Peyer's patch (tissue), 4 donors: ENCODE results near the gene KCNN3. TPM values are rescaled to one million over a fixed set of nuclear protein-coding genes. Genes with fewer than 3 reads are reported as not detected.

ENCODE experiments used
- DNase-seq, 3 donors: peaks; one replicate each; pipeline ENCODE4 v3.0.0-alpha.2; 2017 to 2019
- H3K27ac ChIP-seq, 4 donors: fragments of 200-600 bp; sonication (generic); one replicate each; pipeline ENCODE4 v1.5.1; 2016 to 2019
- H3K27me3 ChIP-seq, 2 donors: fragments of 200-600 bp; sonication (generic); one replicate each; pipeline ENCODE4 v1.5.1; 2019
- H3K36me3 ChIP-seq, 3 donors: fragments of 200-600 bp; sonication (generic); one replicate each; pipeline ENCODE4 v1.5.1; 2016 to 2019
- H3K4me1 ChIP-seq, 4 donors: fragments of 200-600 bp; sonication (generic); one replicate each; pipeline ENCODE4 v1.5.1; 2016 to 2019
- H3K4me3 ChIP-seq, 4 donors: fragments of 200-600 bp; sonication (generic); 1 replicate in 3 of 4; 2 replicates in 1 of 4; pipeline ENCODE4 v1.5.1; 2016 to 2019; ENCODE audit warnings: mild to moderate bottlenecking in 1 of 4
- H3K9me3 ChIP-seq, 4 donors: fragments of 200-600 bp; sonication (generic); one replicate each; pipeline ENCODE4 v1.5.1; 2016 to 2019; ENCODE audit warnings: mild to moderate bottlenecking in 1 of 4
- CTCF ChIP-seq, 6 experiments: fragments of 450-650 bp in 4 of 6; fragments of 200-600 bp in 2 of 6; sonication (generic) in 1 of 6; IDR thresholded peaks; one replicate each; pipeline ENCODE4 v1.5.1; 2017 to 2019; ENCODE audit warnings: antibody characterized with exemption in 6 of 6, mild to moderate bottlenecking in 3 of 6, moderate library complexity in 1 of 6
- POLR2A ChIP-seq, 2 donors: fragments of 450-650 bp; IDR thresholded peaks; one replicate each; pipeline ENCODE4 v1.5.1; 2017; ENCODE audit warnings: antibody characterized with exemption in 2 of 2, mild to moderate bottlenecking in 2 of 2, moderate library complexity in 2 of 2
- total RNA-seq, 4 donors: library from RNA; depleted of rRNA; stranded (reverse); fragments of >200 nt; gene quantifications; one replicate each; pipeline ENCODE4 v1.1.0, GENCODE V29; 2016

KCNN3 gene
- total RNA-seq, 4 donors from 2014 or later, result 0.85 to 1.7 (median 1.2) TPM

GRCh38 chr1:154715385-154715784 lies 154.7 kb downstream of the KCNN3 start:
- H3K27me3 ChIP-seq, result no peaks in the 10 kb centered on the region
- no peak for DNase-seq
- H3K4me3 ChIP-seq, result no peak overlapping the region
- H3K4me1 ChIP-seq, result no peaks in the 10 kb centered on the region
- TF ChIP-seq CTCF (IDR thresholded peaks at IDR 0.05) (no peak), POLR2A (IDR thresholded peaks at IDR 0.05) (no peak)
- no peak overlapping the region for H3K27ac ChIP-seq
- H3K9me3 ChIP-seq, result no peaks in the 10 kb centered on the region
- H3K36me3 ChIP-seq, result no peaks in the 10 kb centered on the region

- no peak overlapping the region for H3K27ac ChIP-seq
- TF ChIP-seq CTCF (IDR thresholded peaks at IDR 0.05), result no peak
- TF ChIP-seq POLR2A (IDR thresholded peaks at IDR 0.05), result no peak
- DNase-seq, result no peak
- H3K4me1 ChIP-seq, result no peaks in the 10 kb centered on the region
- H3K9me3 ChIP-seq, result no peaks in the 10 kb centered on the region
- H3K27me3 ChIP-seq, result no peaks in the 10 kb centered on the region
- H3K4me3 ChIP-seq, result no peak overlapping the region
- H3K36me3 ChIP-seq, result no peaks in the 10 kb centered on the region
These were observed 155.4 kb downstream of the KCNN3 start for GRCh38 chr1:154714638-154715037.

GRCh38 chr1:154714052-154714623 lies 155.9 kb downstream of the KCNN3 start:
- H3K36me3 ChIP-seq, result no peaks in the 10 kb centered on the region
- no peaks in the 10 kb centered on the region for H3K4me1 ChIP-seq
- H3K4me3 ChIP-seq, result no peak overlapping the region
- DNase-seq, result no peak
- TF ChIP-seq CTCF (IDR thresholded peaks at IDR 0.05) (no peak), POLR2A (IDR thresholded peaks at IDR 0.05) (no peak)
- H3K27ac ChIP-seq, result no peak overlapping the region
- no peaks in the 10 kb centered on the region for H3K27me3 ChIP-seq
- H3K9me3 ChIP-seq, result no peaks in the 10 kb centered on the region

- Histone ChIP-seq H3K36me3 (no peaks in the 10 kb centered on the region), H3K27ac (no peak overlapping the region), H3K4me3 (no peak overlapping the region), H3K27me3 (no peaks in the 10 kb centered on the region), H3K9me3 (no peaks in the 10 kb centered on the region), H3K4me1 (no peaks in the 10 kb centered on the region)
- TF ChIP-seq POLR2A (IDR thresholded peaks at IDR 0.05) (no peak), CTCF (IDR thresholded peaks at IDR 0.05) (no peak)
- DNase-seq, result no peak
These were observed 157.1 kb downstream of the KCNN3 start for GRCh38 chr1:154713005-154713404.

- Histone ChIP-seq H3K4me1 (no peaks in the 10 kb centered on the region), H3K27me3 (no peaks in the 10 kb centered on the region), H3K4me3 (no peak overlapping the region), H3K27ac (no peak overlapping the region), H3K36me3 (no peaks in the 10 kb centered on the region), H3K9me3 (no peaks in the 10 kb centered on the region)
- DNase-seq, result no peak
- TF ChIP-seq CTCF (IDR thresholded peaks at IDR 0.05), result no peak
- TF ChIP-seq POLR2A (IDR thresholded peaks at IDR 0.05), result no peak
These were observed 157.8 kb downstream of the KCNN3 start for GRCh38 chr1:154712166-154712810.
